H7 (cell line): ENCODE data around the gene SLC30A1. TPM values are rescaled to one million over a fixed set of nuclear protein-coding genes. Genes with fewer than 3 reads are reported as not detected.
"Not testable (repeated sequence)": the region's sequence is repeated elsewhere in the genome, so short reads cannot be mapped to it uniquely, and the experiment has no call there.

Source experiments
- DNase-seq: peaks from one replicate; pipeline ENCODE4 v3.0.0; 2012
- H3K27me3 ChIP-seq: 2 replicates; pipeline ENCODE4 v1.6.0; 2011; ENCODE audit warnings: mild to moderate bottlenecking, low read length; ENCODE audit not compliant: control insufficient read depth, insufficient read depth
- H3K36me3 ChIP-seq: replicated peaks from 2 replicates; pipeline ENCODE4 v1.5.1; 2011; ENCODE audit warnings: low read length; ENCODE audit not compliant: control insufficient read depth, insufficient read depth
- H3K4me3 ChIP-seq: 2 replicates; pipeline ENCODE4 v1.5.1; 2011; ENCODE audit warnings: low read depth, mild to moderate bottlenecking, control low read depth, low read length, moderate library complexity; ENCODE audit not compliant: insufficient read depth
- total RNA-seq: library from RNA; depleted of rRNA; stranded (reverse); fragments of >200 nt; shearing (Covaris generic); gene quantifications from 2 replicates; pipeline ENCODE4 v1.2.3, GENCODE V29; 2014

Gene SLC30A1
- total RNA-seq, 1 experiment from 2014 or later = 9.1 TPM

GRCh38 chr1:211553549-211553948 lies 25.4 kb downstream of the SLC30A1 start:
- Histone ChIP-seq H3K36me3 (no peaks in the 10 kb centered on the region), H3K27me3 (peaks cover 2% of the 10 kb centered on the region; the same call in 1 of the 2 replicates), H3K4me3 (no peak overlapping the region)
- DNase-seq = no peak

- Histone ChIP-seq H3K27me3 (peaks cover 2% of the 10 kb centered on the region; the same call in 1 of the 2 replicates), H3K36me3 (no peaks in the 10 kb centered on the region), H3K4me3 (no peak overlapping the region)
- no peak for DNase-seq
Observed at GRCh38 chr1:211551638-211552460, 27.1 kb downstream of the SLC30A1 start.

GRCh38 chr1:211549092-211549711 lies 29.8 kb downstream of the SLC30A1 start:
- DNase-seq = no peak
- no peak overlapping the region for H3K4me3 ChIP-seq
- H3K36me3 ChIP-seq = no peaks in the 10 kb centered on the region
- peaks cover 2% of the 10 kb centered on the region; the same call in 1 of the 2 replicates for H3K27me3 ChIP-seq

- H3K4me3 ChIP-seq = no peak overlapping the region
- no peak for DNase-seq
- H3K36me3 ChIP-seq = no peaks in the 10 kb centered on the region
- peaks cover 2% of the 10 kb centered on the region; the same call in 1 of the 2 replicates for H3K27me3 ChIP-seq
Observed at GRCh38 chr1:211548321-211549091, 30.5 kb downstream of the SLC30A1 start.

GRCh38 chr1:211547710-211548109 lies 31.3 kb downstream of the SLC30A1 start:
- peaks cover 2% of the 10 kb centered on the region; the same call in 1 of the 2 replicates for H3K27me3 ChIP-seq
- DNase-seq = no peak

GRCh38 chr1:211546543-211546942 lies 32.4 kb downstream of the SLC30A1 start:
- Histone ChIP-seq H3K36me3 (no peaks in the 10 kb centered on the region), H3K4me3 (no peak overlapping the region), H3K27me3 (peaks cover 2% of the 10 kb centered on the region; the same call in 1 of the 2 replicates)
- no peak for DNase-seq

More at GRCh38 chr1:211547710-211548109, 31.3 kb downstream of the SLC30A1 start:
- H3K4me3 ChIP-seq = no peak overlapping the region
- H3K36me3 ChIP-seq = no peaks in the 10 kb centered on the region

GRCh38 chr1:211543025-211543424 lies 35.9 kb downstream of the SLC30A1 start:
- H3K4me3 ChIP-seq = no peak overlapping the region
- H3K36me3 ChIP-seq = no peaks in the 10 kb centered on the region
- peak; percentile 10 for DNase-seq
- H3K27me3 ChIP-seq = no peaks in the 10 kb centered on the region; the same call in 1 of the 2 replicates

GRCh38 chr1:211541720-211542477 lies 37.1 kb downstream of the SLC30A1 start:
- Histone ChIP-seq H3K36me3 (no peaks in the 10 kb centered on the region), H3K4me3 (no peak overlapping the region), H3K27me3 (no peaks in the 10 kb centered on the region; the same call in 1 of the 2 replicates)
- peak; percentile 3 for DNase-seq

GRCh38 chr1:211541278-211541677 lies 37.7 kb downstream of the SLC30A1 start:
- no peaks in the 10 kb centered on the region for H3K36me3 ChIP-seq
- no peaks in the 10 kb centered on the region; the same call in 1 of the 2 replicates for H3K27me3 ChIP-seq
- DNase-seq = no peak
- H3K4me3 ChIP-seq = no peak overlapping the region

GRCh38 chr1:211540824-211541223 lies 38.1 kb downstream of the SLC30A1 start:
- H3K4me3 ChIP-seq, H3K27me3 ChIP-seq, DNase-seq, H3K36me3 ChIP-seq: not testable (repeated sequence)

GRCh38 chr1:211538287-211538686 lies 40.7 kb downstream of the SLC30A1 start:
- no peaks in the 10 kb centered on the region; the same call in 1 of the 2 replicates for H3K27me3 ChIP-seq
- DNase-seq = peak; percentile 27
- H3K4me3 ChIP-seq = no peak overlapping the region
- H3K36me3 ChIP-seq = no peaks in the 10 kb centered on the region

- Histone ChIP-seq H3K4me3 (no peak overlapping the region), H3K36me3 (no peaks in the 10 kb centered on the region), H3K27me3 (no peaks in the 10 kb centered on the region; the same call in none of the 2 replicates)
- DNase-seq = peak; percentile 5
Observed at GRCh38 chr1:211537253-211537652, 41.7 kb downstream of the SLC30A1 start.

GRCh38 chr1:211536606-211537005 lies 42.4 kb downstream of the SLC30A1 start:
- Histone ChIP-seq H3K4me3 (no peak overlapping the region), H3K27me3 (no peaks in the 10 kb centered on the region; the same call in none of the 2 replicates), H3K36me3 (no peaks in the 10 kb centered on the region)
- peak; percentile 38 for DNase-seq

- Histone ChIP-seq H3K4me3 (no peak overlapping the region), H3K27me3 (no peaks in the 10 kb centered on the region; the same call in none of the 2 replicates), H3K36me3 (no peaks in the 10 kb centered on the region)
- peak; percentile 12 for DNase-seq
Observed at GRCh38 chr1:211535346-211535745, 43.6 kb downstream of the SLC30A1 start.
